ENCODE measurements around the gene LSM10. TPM values are rescaled to one million over a fixed set of nuclear protein-coding genes. Genes with fewer than 3 reads are reported as not detected.

LSM10 gene
- total and polyA plus RNA-seq, 2 experiments from 2014 or later, result 10.4 to 80.2 TPM

DNA sequence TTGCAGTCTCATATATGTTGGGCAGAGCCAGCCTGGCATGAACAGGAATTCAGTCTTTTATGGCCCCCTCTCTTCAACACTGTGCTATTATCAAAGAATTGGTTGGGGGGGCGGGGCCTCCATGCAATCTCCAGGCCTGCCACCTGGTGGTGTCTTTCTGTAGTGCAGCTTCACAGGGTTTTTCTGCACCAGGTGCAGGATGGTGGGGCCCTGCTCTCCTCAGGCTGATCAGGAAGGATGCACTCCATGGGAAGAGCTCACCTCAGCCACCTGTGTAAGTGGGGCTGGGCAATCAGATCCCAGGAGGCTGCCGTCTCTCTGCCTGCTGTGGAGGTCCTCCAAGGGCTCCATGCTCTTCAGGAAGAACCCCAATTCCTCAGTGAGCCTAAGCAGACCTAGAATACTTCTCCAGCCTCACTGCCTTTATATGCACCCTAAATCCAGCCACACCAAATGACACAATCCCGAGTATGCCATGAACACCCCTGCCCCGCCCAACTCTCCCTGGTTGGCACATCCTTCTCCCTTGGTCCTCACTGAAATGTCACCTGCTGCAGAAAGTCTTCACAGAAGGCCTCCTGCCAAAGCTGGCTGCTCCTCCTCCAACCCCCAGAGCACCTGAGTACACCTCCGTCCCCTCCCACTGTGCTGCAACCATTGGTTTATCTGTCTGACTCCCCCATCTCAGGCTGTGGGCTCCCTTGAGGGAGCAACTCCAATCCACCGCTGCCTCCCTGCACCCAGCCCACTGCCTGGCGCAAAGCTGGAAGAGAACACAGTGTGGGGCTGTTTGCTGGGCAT, 28.4 kb downstream of the LSM10 start:
- no peak overlapping the region for H3K4me2 ChIP-seq (ENCODE audit: unreplicated experiment)
- H3K9ac ChIP-seq, result no peak overlapping the region
- H4K20me1 ChIP-seq (ENCODE audit: insufficient read depth), result no peaks in the 10 kb centered on the region
- H2AFZ ChIP-seq, result no peak overlapping the region
- in situ Hi-C loops (cut with MboI), result no loop called here
- H3K9me3 ChIP-seq (ENCODE audit: low read depth), result no peaks in the 10 kb centered on the region
- H3K4me1 ChIP-seq (ENCODE audit: insufficient read depth), result peaks cover 47% of the 10 kb centered on the region
- DNase-seq, result peak; percentile 80
- H3K27me3 ChIP-seq (replicated peaks; ENCODE audit: insufficient read depth), result no peaks in the 10 kb centered on the region
- H3K36me3 ChIP-seq (ENCODE audit: low read depth), result no peaks in the 10 kb centered on the region
- peaks cover 46% of the 10 kb centered on the region for H3F3A ChIP-seq (ENCODE audit: insufficient read depth)
- peaks cover 77% of the 10 kb centered on the region for H3K79me2 ChIP-seq (ENCODE audit: insufficient read depth)
- H3K27ac ChIP-seq, result no peak overlapping the region
- no peaks in the 10 kb centered on the region for H3K9me2 ChIP-seq (ENCODE audit: insufficient read depth)
- TF ChIP-seq EZH2phosphoT487 (IDR thresholded peaks at IDR 0.05; ENCODE audit: insufficient read depth, low read depth) (no peak), EZH2 (IDR thresholded peaks at IDR 0.05; ENCODE audit: insufficient read depth, poor library complexity, severe bottlenecking) (no peak)
- 58 to 63% methylated on average over 7 of the region's 7 CpGs for WGBS, 2 experiments (ENCODE audit: low coverage in 1 of 2, low lambda C conversion rate in 2 of 2, missing lambda C conversion rate in 2 of 2)
- H3K4me3 ChIP-seq, result no peak overlapping the region

DNA sequence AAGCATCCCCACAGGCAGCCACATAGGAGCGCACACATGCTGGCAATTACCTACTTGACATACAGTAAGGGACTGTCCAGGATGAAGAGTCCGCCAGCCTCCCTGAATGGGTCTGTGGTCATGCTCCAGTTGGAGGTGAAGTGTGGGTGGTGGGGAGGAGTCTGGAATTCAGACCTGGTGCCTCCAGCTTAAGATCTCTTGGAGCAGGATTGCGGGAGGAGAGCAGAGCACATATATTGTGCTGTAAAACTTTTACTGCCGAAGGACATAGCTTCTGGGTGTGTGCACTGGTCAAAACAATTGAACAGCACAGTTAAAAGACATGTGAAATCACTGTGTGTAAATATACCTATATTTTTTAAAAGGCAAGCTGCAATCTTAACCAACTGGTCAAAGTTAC, 29.9 kb downstream of the LSM10 start:
- 91 to 99% methylated on average over 4 of the region's 4 CpGs for WGBS, 2 experiments (ENCODE audit: low coverage in 1 of 2, low lambda C conversion rate in 2 of 2, missing lambda C conversion rate in 2 of 2)
- H3K9ac ChIP-seq, result no peak overlapping the region
- peaks cover 91% of the 10 kb centered on the region for H3K79me2 ChIP-seq (ENCODE audit: insufficient read depth)
- no peak overlapping the region for H3K4me3 ChIP-seq
- H3K27ac ChIP-seq, result no peak overlapping the region
- no peaks in the 10 kb centered on the region for H4K20me1 ChIP-seq (ENCODE audit: insufficient read depth)
- H3K9me3 ChIP-seq (ENCODE audit: low read depth), result no peaks in the 10 kb centered on the region
- DNase-seq, result no peak
- H2AFZ ChIP-seq, result no peak overlapping the region
- H3K36me3 ChIP-seq (ENCODE audit: low read depth), result peaks cover 1% of the 10 kb centered on the region; the same call in 1 of the 2 replicates
- in situ Hi-C loops (cut with MboI), result no loop called here
- no peak for TF ChIP-seq EZH2 (IDR thresholded peaks at IDR 0.05; ENCODE audit: insufficient read depth, poor library complexity, severe bottlenecking)
- no peak for TF ChIP-seq EZH2phosphoT487 (IDR thresholded peaks at IDR 0.05; ENCODE audit: insufficient read depth, low read depth)
- H3F3A ChIP-seq (ENCODE audit: insufficient read depth), result peaks cover 32% of the 10 kb centered on the region
- H3K4me1 ChIP-seq (ENCODE audit: insufficient read depth), result peaks cover 32% of the 10 kb centered on the region
- H3K4me2 ChIP-seq (ENCODE audit: unreplicated experiment), result no peak overlapping the region
- H3K27me3 ChIP-seq (replicated peaks; ENCODE audit: insufficient read depth), result no peaks in the 10 kb centered on the region
- H3K9me2 ChIP-seq (ENCODE audit: insufficient read depth), result no peaks in the 10 kb centered on the region

DNA sequence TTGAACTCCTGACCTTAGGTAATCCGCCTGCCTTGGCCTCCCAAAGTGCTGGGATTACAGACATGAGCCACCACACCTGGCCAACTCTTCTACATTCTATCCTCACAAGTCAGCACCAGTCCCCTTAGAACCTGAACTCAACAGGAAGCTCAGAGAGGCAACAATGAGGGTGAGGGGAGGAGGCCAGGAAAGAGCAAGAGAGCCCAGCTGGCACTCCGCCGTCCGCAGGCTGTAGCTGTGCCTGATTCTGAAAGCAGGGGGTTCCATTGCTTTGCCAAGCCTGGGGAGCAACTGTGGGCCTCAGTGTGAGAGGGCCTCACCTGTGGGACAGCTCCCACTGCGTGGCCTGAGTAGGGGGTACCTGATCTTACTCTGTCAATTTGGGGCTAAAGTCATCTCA, 30.6 kb downstream of the LSM10 start:
- 91 to 97% methylated on average over 5 of the region's 5 CpGs for WGBS, 2 experiments (ENCODE audit: low coverage in 1 of 2, low lambda C conversion rate in 2 of 2, missing lambda C conversion rate in 2 of 2)
- H4K20me1 ChIP-seq (ENCODE audit: insufficient read depth), result no peaks in the 10 kb centered on the region
- DNase-seq, result no peak
- no peak overlapping the region for H3K27ac ChIP-seq
- peaks cover 91% of the 10 kb centered on the region for H3K79me2 ChIP-seq (ENCODE audit: insufficient read depth)
- H3F3A ChIP-seq (ENCODE audit: insufficient read depth), result peaks cover 24% of the 10 kb centered on the region
- TF ChIP-seq EZH2 (IDR thresholded peaks at IDR 0.05; ENCODE audit: insufficient read depth, poor library complexity, severe bottlenecking), result no peak
- no peak for TF ChIP-seq EZH2phosphoT487 (IDR thresholded peaks at IDR 0.05; ENCODE audit: insufficient read depth, low read depth)
- H3K27me3 ChIP-seq (replicated peaks; ENCODE audit: insufficient read depth), result no peaks in the 10 kb centered on the region
- peaks cover 9% of the 10 kb centered on the region; the same call in 1 of the 2 replicates for H3K36me3 ChIP-seq (ENCODE audit: low read depth)
- H2AFZ ChIP-seq, result no peak overlapping the region
- no peak overlapping the region for H3K4me3 ChIP-seq
- H3K9ac ChIP-seq, result no peak overlapping the region
- peaks cover 25% of the 10 kb centered on the region for H3K4me1 ChIP-seq (ENCODE audit: insufficient read depth)
- no peaks in the 10 kb centered on the region for H3K9me3 ChIP-seq (ENCODE audit: low read depth)
- in situ Hi-C loops (cut with MboI), result no loop called here
- no peak overlapping the region for H3K4me2 ChIP-seq (ENCODE audit: unreplicated experiment)
- H3K9me2 ChIP-seq (ENCODE audit: insufficient read depth), result no peaks in the 10 kb centered on the region

DNA sequence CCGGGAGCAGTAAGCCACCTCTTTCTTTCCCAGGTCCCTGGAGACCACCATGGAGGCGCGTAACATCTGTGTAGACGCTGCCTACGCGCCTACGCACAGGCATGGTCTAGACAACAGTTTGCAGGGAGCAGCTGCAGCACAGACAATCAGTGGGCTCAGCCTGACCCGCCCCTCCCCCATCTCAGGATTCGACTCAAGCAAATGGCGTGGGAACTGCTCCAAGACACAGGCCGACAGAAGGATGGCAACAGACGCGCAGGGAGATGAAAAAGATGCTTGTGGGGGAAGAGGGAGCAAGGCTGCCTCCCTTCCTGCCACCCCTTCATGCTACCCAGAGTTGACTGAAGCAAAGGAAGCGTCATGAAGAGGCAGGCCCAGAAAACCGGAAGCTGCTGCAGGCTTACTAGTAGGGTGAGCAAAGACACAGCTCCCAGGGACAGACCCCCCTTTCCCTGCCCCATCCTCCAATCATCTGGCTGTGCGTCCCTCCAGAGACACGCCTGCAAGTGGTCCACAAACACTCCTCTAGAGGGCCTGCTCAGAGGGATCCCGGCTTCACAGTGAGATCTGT, 31.5 kb downstream of the LSM10 start:
- no peaks in the 10 kb centered on the region for H3K9me3 ChIP-seq (ENCODE audit: low read depth)
- H3K4me3 ChIP-seq, result no peak overlapping the region
- no peak overlapping the region for H2AFZ ChIP-seq
- peaks cover 12% of the 10 kb centered on the region; the same call in 1 of the 2 replicates for H3K36me3 ChIP-seq (ENCODE audit: low read depth)
- H3K27ac ChIP-seq, result peak overlapping the region; percentile 48
- H4K20me1 ChIP-seq (ENCODE audit: insufficient read depth), result no peaks in the 10 kb centered on the region
- peak overlapping the region; percentile 35 for H3K4me2 ChIP-seq (ENCODE audit: unreplicated experiment)
- peaks cover 17% of the 10 kb centered on the region for H3K4me1 ChIP-seq (ENCODE audit: insufficient read depth)
- DNase-seq, result peak; percentile 33
- no peaks in the 10 kb centered on the region for H3K9me2 ChIP-seq (ENCODE audit: insufficient read depth)
- H3K79me2 ChIP-seq (ENCODE audit: insufficient read depth), result peaks cover 91% of the 10 kb centered on the region
- H3K9ac ChIP-seq, result peak overlapping the region; percentile 0; the same call in 1 of the 2 replicates
- TF ChIP-seq EZH2 (IDR thresholded peaks at IDR 0.05; ENCODE audit: insufficient read depth, poor library complexity, severe bottlenecking), result no peak
- 53 to 57% methylated on average over 17 to 18 of the region's 18 CpGs for WGBS, 2 experiments (ENCODE audit: low coverage in 1 of 2, low lambda C conversion rate in 2 of 2, missing lambda C conversion rate in 2 of 2)
- H3K27me3 ChIP-seq (replicated peaks; ENCODE audit: insufficient read depth), result no peaks in the 10 kb centered on the region
- in situ Hi-C loops (cut with MboI), result no loop called here
- H3F3A ChIP-seq (ENCODE audit: insufficient read depth), result peaks cover 17% of the 10 kb centered on the region

Data from GM23248 (cell line).